ENCODE data around the gene PLA2G2E.

DNA sequence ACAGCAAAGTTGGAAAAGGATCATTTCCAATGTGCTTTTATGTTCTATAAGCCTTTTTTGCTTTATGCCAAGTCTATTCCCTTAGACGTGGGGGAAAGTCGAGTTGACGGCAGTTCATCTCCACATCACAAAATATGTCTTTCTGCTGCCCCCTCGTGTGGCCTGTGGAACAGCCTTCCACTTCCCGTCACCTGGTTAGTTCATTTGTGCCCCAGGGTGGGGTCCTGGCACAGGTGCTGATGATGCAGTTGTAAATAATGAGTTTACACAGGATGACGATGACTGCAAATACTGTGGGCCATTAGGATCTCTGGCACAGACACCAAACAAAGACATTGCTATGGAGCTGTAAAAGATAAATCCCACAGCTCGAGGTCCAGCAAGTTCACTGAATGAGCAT is 51.2 kb downstream of the PLA2G2E start:
- TF ChIP-seq POLR2A (IDR thresholded peaks at IDR 0.05; ENCODE audit: low read depth, low read length) (no peak), TAF1 (IDR thresholded peaks at IDR 0.05; ENCODE audit: low read depth, low read length) (no peak), SPI1 (IDR thresholded peaks at IDR 0.05; ENCODE audit: low read depth, low read length) (no peak), POLR2AphosphoS5 (IDR thresholded peaks at IDR 0.05; ENCODE audit: low read depth, low read length) (no peak), PAX5 (IDR thresholded peaks at IDR 0.05; ENCODE audit: insufficient read depth, low read length, severe bottlenecking) (no peak)

Data from GM12891 (cell line).